Measurements from ENCODE around the gene PCNT.

- no peak for TF ChIP-seq CTCF (IDR thresholded peaks at IDR 0.05 in 8 of 11, conservative IDR thresholded peaks at IDR 0.05 in 3 of 11)
- TF ChIP-seq POLR2A (IDR thresholded peaks at IDR 0.05): no peak
- no peak for TF ChIP-seq POLR2AphosphoS5 (IDR thresholded peaks at IDR 0.05)
Measured at GRCh38 chr21:46356005-46356338, 32.0 kb downstream of the PCNT start.

All from spleen (tissue), 7 donors.